HCT116 (cell line): Measurements from ENCODE around the gene AP5Z1.

ENCODE experiments used
- CTCF ChIP-seq, 3 experiments: fragments of 200-600 bp in 1 of 3; sonication (generic) in 1 of 3; IDR thresholded peaks in 2 of 3; conservative IDR thresholded peaks in 1 of 3; 2 replicates each; pipeline ENCODE4 v1.5.1; 2012 to 2017; ENCODE audit warnings: low read depth in 2 of 3, low read length in 2 of 3, antibody characterized with exemption in 1 of 3, borderline replicate concordance in 1 of 3, control low read depth in 1 of 3, mild to moderate bottlenecking in 1 of 3, mixed read lengths in 1 of 3, mixed run types in 1 of 3, moderate library complexity in 1 of 3; ENCODE audit not compliant: insufficient read depth in 1 of 3
- EZH2 ChIP-seq: fragments of 200-600 bp; sonication (generic); IDR thresholded peaks from 2 replicates; pipeline ENCODE4 v1.6.1; 2017; ENCODE audit warnings: antibody characterized with exemption, mixed run types

- TF ChIP-seq EZH2 (no peak), CTCF (IDR thresholded peaks at IDR 0.05 in 2 of 3, conservative IDR thresholded peaks at IDR 0.05 in 1 of 3; ENCODE audit: borderline replicate concordance in 1 of 3, insufficient read depth in 1 of 3, low read depth in 2 of 3, low read length in 2 of 3) (no peak)
Measured at GRCh38 chr7:4794591-4795350, 19.3 kb downstream of the AP5Z1 start.
